Measurements from ENCODE around the gene THUMPD2.

The THUMPD2 gene

GRCh38 chr2:39737661-39738060, 41.4 kb downstream of the THUMPD2 start:
- TF ChIP-seq, protein P1, sequence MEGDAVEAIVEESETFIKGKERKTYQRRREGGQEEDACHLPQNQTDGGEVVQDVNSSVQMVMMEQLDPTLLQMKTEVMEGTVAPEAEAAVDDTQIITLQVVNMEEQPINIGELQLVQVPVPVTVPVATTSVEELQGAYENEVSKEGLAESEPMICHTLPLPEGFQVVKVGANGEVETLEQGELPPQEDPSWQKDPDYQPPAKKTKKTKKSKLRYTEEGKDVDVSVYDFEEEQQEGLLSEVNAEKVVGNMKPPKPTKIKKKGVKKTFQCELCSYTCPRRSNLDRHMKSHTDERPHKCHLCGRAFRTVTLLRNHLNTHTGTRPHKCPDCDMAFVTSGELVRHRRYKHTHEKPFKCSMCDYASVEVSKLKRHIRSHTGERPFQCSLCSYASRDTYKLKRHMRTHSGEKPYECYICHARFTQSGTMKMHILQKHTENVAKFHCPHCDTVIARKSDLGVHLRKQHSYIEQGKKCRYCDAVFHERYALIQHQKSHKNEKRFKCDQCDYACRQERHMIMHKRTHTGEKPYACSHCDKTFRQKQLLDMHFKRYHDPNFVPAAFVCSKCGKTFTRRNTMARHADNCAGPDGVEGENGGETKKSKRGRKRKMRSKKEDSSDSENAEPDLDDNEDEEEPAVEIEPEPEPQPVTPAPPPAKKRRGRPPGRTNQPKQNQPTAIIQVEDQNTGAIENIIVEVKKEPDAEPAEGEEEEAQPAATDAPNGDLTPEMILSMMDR (conservative IDR thresholded peaks at IDR 0.05; ENCODE audit: low read depth, low read length), result no peak
- H3K4me3 ChIP-seq (ENCODE audit: low read depth, low read length), result no peak overlapping the region
- DNase-seq (ENCODE audit: low read depth), result peak; percentile 90

DNA sequence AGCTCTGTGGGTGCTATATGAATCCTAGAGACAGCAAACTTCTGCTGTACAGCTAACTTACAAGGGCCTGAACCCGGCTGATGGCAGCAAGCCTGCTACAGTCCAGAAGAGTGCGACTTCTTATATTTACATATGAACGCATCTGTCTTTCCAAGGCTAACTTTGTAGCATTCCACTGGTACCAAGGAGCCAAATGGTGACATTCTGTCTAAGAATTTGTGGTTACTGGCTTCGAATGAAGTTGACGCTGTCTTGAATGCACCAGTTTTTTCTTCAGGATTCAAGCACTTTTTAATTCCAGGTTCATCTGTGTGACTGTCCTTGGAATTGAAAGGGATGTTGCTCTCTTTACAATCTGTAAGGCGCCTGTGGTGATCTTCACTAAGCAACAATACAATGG, 42.4 kb downstream of the THUMPD2 start:
- TF ChIP-seq, protein P1 (conservative IDR thresholded peaks at IDR 0.05; ENCODE audit: low read depth, low read length), result no peak
- DNase-seq (ENCODE audit: low read depth), result peak; percentile 77
- no peak overlapping the region for H3K4me3 ChIP-seq (ENCODE audit: low read depth, low read length)

GRCh38 chr2:39735648-39736047, 43.4 kb downstream of the THUMPD2 start:
- no peak overlapping the region for H3K4me3 ChIP-seq (ENCODE audit: low read depth, low read length)
- DNase-seq (ENCODE audit: low read depth), result no peak
- TF ChIP-seq, protein P1 (conservative IDR thresholded peaks at IDR 0.05; ENCODE audit: low read depth, low read length), result no peak

DNA sequence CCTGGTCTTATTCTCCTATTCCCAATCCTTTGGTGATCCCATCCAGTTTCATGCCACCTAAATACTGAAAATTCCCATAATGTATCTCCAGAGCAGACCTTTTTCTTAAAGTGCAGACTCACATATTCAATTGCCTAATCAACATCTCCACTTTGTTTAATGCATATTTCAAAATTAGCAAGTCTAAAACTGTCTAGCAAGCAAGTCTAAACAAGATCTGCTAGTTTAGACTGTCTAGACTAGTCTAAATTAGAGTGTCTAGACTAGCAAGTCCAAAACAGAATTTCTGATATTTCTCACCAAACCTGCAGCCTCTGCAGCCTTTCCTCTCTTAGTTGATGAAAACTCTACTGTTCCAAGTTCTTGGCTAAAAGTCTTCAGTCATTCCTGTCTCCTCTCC, 44.6 kb downstream of the THUMPD2 start:
- no peak for DNase-seq (ENCODE audit: low read depth)
- H3K4me3 ChIP-seq (ENCODE audit: low read depth, low read length), result no peak overlapping the region
- TF ChIP-seq, protein P1 (conservative IDR thresholded peaks at IDR 0.05; ENCODE audit: low read depth, low read length), result no peak

GRCh38 chr2:39733070-39733674, 45.9 kb downstream of the THUMPD2 start:
- TF ChIP-seq, protein P1 (conservative IDR thresholded peaks at IDR 0.05; ENCODE audit: low read depth, low read length), result no peak
- no peak for DNase-seq (ENCODE audit: low read depth)
- H3K4me3 ChIP-seq (ENCODE audit: low read depth, low read length), result no peak overlapping the region

DNA sequence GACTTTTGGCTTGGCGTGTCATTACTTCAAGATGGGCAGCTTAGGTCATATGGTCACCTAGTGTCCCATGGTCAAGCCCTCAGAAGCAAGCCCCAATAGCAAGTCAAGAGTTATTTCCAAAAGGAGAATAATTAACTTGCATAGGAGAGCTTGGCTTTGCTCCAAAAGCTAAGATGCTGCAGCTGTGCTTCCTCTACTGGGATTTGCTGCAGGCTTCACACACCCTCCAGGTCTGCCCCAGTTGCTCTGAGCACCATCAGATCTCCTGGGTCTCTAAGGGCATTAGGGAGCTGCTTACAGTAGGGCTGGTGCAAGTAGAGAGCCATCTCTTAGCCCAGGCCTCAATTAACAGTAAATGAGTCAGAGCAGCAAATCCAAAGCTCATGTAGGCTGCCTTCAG, 46.6 kb downstream of the THUMPD2 start:
- peak; percentile 20 for DNase-seq (ENCODE audit: low read depth)
- TF ChIP-seq, protein P1 (conservative IDR thresholded peaks at IDR 0.05; ENCODE audit: low read depth, low read length), result no peak
- no peak overlapping the region for H3K4me3 ChIP-seq (ENCODE audit: low read depth, low read length)

DNA sequence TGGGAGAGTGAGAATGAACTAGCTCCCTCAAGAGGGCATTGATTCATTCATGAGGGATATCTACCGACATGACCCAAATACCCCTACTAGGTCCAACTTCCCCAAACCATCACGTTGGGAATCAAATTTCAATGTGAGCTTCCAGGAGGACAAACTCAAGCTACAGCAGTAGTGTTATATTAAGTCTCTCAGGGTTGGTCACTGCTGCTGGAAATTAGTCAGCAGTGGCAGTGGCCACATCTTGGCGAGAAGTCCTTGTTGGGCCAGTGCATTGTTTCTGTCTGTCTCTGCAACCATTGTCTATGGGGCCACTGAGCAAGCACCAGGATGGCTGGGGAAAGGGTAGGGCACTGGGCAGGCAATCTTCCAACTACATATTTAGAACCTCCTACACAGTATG, 47.5 kb downstream of the THUMPD2 start:
- no peak overlapping the region for H3K4me3 ChIP-seq (ENCODE audit: low read depth, low read length)
- TF ChIP-seq, protein P1 (conservative IDR thresholded peaks at IDR 0.05; ENCODE audit: low read depth, low read length), result no peak
- no peak for DNase-seq (ENCODE audit: low read depth)
